HG03432 (cell line): Measurements from ENCODE around the gene PSKH1.

Experiments
- ATAC-seq: cut with Tn5 transposase; IDR thresholded peaks from one replicate; pipeline ENCODE4 v1.9.1; 2021; ENCODE audit warnings: mild to moderate bottlenecking, moderate library complexity; ENCODE audit not compliant: unreplicated experiment

The PSKH1 gene

DNA sequence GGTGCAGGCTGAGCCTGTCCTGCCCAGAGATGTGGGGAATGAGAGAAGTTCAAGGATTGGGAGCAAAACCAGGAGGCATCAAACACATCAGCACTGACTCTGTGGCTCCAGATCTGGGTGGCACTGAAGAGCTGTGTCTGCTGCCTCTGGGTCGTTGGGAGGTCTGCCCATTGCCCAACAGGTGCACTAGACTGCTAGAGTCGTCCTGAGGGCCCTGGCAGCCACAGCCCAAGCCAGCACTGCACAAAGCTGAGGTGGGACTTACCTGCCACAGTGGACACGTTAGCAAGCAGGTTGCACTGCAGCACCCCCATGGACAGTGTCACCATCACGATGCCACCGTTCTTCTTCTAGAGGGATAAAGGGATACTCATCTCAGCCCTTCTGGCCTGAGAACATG lies 84.0 kb downstream of the PSKH1 start:
- no peak for ATAC-seq

DNA sequence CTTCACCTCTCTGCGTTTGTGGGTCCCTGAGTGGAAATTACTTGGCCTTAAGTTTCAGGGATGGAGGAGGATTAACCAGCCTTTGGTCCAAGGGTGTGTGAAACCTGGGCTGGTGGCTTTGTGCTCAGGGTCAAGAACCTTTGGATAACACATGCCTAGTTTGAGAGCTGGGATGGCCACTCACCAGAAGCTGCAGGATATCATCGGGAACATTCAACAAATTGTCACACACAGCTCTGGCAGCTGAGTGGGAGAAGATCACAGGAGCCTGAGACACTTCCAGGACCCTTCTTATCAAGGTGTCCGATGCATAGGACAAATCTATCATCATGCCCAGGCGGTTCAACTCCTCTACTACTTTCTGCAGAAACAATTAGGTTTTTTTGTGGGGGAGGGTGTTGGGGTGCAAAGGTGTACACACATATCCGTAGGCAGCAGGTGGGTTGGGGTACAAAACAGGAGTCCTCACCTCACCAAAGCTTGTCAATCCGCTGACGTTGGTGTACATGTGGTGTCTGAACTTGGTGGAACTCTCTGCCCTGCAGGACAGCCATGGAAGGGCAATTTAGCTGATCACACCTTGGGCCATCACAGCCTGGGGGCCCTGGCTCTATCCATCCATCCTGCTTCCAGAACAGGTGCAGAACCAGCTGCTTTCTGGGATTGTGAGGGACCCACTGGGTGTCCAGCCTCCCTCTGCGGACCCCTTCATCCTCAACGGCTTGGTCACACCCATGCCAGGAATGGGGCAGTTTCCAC lies 84.6 kb downstream of the PSKH1 start:
- no peak for ATAC-seq
